Stomach (tissue), 4 donors: ENCODE results near the gene ACE2.

ENCODE experiments used
- CTCF ChIP-seq, 7 experiments: fragments of 450-650 bp in 4 of 7; fragments of 200-600 bp in 3 of 7; sonication (generic) in 3 of 7; IDR thresholded peaks; one replicate each; pipeline ENCODE4 v1.5.1; 2016 to 2019; ENCODE audit warnings: antibody characterized with exemption in 7 of 7, control low read depth in 2 of 7, mild to moderate bottlenecking in 1 of 7
- EP300 ChIP-seq: sonication (generic); formaldehyde crosslinking; IDR thresholded peaks from one replicate; pipeline ENCODE4 v1.6.1; 2017; ENCODE audit warnings: antibody characterized with exemption

DNA sequence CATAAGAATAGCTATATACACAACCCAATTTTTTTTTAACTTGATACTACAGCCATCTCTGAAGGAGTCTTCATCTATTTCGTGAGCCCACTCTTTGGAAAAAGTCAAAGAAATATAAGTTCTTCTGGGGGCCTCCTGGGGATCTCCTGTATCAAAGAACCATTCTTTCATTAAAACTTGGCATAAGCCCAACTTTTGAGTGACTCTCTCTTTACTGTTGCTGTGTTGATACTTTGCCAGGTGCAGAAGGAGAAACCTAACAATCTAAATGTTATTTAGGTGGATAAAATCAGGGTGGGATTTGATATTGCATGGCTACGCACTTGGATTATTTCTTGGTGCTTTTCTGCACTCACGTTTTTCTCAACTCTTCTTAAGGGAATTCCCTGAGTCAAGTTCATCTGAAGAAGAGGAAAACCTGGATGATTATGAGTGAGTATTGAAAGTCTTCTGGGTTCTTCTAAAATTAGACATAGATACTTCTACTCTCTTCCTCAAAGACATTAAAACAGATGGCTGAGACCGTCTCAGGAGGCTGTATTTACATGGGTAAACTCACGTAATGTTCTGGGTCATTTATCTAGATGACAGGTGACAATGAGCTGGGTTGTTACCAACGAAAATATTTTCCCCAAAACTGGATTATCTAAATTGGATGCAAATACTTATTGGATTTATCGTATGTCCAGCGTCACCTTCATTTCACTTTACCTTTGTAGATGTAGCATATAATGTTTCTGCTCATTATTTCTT lies 74.9 kb downstream of the ACE2 start:
- TF ChIP-seq CTCF (IDR thresholded peaks at IDR 0.05) (no peak), EP300 (no peak)
